KBM-7 (cell line): ENCODE results near the gene EPC2.
"Not testable (repeated sequence)": the region's sequence is repeated elsewhere in the genome, so short reads cannot be mapped to it uniquely, and the experiment has no call there.

Experiments
- DNase-seq: peaks from one replicate; pipeline ENCODE4 v3.0.0-alpha.2; 2015
- in situ Hi-C: fragments of 300-500 bp; cut with MboI; formaldehyde crosslinking; loops from 2 replicates; pipeline ENCODE4 v1.14.3; 2020; ENCODE audit warnings: low sequenced_read_pairs, low pct_unique_long_range_greater_than_20kb, mixed read lengths

The EPC2 gene

DNA sequence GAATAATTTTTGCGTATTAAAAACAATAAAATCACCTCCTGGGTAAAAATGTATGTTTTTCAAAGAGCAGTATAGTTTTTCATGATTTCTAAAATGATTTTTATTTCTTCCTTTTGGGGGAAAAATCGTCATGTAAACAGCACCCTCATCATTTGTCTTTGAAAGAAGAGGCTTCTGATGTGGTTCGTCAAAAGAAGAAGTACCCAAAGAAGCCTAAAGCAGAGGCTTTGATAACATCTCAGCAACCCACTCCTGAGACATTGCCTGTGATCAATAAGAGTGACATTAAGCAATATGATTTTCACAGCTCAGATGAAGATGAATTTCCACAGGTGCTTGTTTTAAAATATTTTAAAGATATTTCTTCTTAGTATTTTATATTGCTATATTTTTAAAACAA, 120.3 kb downstream of the EPC2 start:
- DNase-seq, result no peak
- in situ Hi-C loops, result no loop called here

DNA sequence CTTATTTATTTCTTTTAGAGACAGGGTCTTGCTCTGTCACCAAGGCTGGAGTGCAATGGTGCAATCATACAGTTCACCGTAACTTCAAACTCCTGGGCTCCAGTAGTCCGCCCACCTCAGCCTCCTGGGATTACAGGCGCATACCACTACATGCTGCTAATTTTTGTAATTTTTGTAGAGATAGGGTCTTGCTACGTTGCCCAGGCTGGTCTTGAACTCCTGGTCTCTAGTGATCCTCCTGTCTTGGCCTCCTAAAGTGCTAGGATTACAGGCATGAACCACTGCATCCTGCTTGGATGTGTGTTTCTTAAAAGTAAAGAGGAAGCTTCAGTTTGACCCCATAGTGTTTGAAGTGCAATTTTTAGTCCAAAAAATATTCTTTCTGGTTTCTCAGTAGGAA, 125.5 kb downstream of the EPC2 start:
- in situ Hi-C loops, result no loop called here
- DNase-seq, result no peak

DNA sequence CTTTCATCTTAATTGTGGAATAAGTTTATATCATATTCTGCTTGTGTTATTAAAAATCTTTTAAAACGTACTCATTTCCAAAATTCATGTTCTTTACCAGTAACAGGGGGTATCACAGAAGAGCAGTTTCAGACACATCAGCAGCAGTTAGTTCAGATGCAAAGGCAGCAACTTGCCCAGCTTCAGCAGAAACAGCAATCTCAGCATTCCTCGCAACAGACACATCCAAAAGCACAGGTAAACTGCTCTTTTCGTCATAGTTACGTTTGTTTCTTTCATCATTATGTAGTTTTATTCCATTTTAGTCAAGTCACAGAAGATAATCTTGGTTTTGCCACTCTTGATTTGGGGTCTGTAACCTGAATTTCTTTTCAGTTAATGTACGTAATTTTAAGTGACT, 137.0 kb downstream of the EPC2 start:
- in situ Hi-C loops, result no loop called here
- no peak for DNase-seq

DNA sequence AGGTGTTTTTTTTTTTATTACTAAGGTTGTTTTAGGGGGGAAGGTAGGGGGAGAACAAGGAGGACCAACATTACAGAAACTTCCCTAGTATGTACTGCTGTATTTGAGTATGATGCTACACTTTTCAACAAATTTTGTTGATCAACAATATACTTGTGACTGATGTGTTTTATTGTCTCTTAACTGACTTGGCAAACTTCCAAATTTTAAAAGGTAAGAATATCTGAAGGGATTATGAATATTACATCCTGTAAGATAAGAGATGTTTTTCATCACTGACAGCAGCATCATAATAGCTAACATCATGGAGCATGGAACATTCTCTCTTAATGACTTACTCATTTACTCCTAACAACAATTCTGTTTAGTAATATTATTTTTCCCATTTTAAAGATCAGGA, 144.5 kb downstream of the EPC2 start:
- no peak for DNase-seq
- in situ Hi-C loops, result no loop called here

DNA sequence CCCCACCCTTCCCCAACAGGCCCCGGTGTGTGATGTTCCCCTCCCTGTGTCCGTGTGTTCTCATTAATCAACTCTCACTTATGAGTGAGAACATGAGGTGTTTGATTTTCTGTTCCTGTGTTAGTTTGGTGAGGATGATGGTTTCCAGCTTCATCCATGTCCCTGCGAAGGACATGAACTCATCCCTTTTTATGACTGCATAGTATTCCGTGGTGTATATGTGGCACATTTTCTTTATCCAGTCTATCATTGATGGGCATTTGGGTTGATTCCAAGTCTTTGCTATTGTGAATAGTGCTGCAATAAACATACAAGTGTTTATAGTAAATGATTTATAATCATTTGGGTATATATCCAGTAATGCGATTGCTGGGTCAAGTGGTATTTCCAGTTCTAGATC, 145.6 kb downstream of the EPC2 start:
- DNase-seq, in situ Hi-C loops: not testable (repeated sequence)

DNA sequence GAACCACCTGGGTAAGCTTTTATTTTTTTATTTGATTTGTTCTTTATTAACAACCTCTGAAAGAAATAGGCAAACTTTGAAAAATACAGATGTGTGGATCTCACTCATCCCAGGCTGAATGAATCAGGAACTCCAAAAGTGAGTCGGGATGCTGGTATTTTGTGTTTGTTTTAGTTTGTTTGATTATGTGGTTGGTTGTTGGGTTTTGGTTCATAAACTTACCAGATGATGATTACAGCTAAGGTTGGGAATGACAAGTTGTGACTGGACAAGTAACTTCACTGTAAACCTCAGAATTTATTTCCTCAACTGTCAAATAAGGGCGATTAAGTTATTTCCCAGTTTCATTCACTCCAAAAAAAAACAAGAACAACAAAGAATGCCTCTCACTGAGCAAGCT, 150.0 kb downstream of the EPC2 start:
- in situ Hi-C loops, result no loop called here
- DNase-seq, result no peak

DNA sequence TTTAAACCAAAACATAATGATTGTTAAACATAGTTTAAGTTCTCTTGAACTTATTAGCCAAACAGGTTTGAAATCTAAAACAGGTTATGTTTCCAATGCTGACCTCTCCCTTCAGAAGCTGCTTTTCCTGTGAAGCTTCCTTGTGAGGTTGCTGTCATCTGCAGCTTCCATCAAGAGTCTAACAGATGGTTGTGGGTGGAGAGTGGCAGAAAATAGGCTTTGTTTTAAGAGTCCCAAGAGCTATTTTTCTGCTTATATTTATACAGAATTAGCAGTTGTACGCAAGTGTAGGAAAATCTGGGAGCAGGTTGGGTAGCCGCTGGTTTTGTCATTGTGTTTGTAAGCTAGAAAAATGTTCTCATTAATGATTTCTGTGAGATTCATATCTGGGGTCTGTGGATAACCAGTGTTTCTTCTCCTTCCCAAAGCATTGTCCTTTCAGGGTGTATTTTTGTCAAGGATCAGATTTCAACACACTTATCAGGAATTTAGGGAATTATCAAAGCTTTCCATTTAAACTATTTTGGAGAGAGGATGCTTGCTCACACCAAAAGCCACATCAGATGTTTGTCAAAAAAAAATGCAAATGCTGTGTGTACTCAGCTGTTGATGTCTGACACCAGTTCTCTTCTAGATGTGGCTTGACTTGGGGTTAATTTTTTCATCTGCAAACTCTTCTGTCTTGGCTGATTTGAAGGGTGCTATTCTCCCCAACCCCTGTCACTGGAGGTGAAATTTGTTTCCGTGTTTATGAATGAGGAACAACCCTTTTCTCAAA, 152.4 kb downstream of the EPC2 start:
- DNase-seq, result no peak

DNA sequence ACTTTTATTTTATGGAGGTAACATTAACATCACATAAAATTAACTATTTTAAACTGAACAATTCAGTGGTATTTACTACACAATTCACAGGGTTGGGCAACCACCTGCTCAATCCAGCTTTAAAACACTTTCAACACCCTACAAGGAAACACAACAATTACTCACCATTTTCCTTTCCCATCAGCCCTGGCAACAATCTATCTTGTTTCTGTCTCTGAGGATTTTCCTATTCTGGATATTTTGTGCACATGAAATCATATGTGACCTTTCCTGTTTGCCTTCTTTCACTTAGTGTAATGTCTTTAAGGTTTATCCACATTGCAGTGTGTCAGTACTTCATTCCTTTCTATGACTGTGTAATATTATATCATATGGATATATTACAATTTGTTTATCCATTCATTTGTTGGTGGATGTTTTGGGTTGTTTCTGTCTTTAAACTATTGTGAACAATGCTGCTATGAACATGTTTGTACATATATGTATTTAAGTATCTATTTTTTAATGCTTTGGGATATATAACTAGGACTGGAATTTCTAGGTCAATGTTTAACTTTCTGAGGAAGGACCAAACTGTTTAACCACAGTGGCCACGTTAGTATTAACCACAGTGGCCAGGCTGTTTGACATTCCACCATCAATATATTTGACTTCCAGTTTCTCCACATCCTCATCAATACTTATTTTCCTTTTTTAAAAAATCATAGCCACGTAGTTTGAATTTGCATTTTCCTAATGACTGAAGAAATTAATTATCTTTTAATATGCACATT, 158.1 kb downstream of the EPC2 start:
- in situ Hi-C loops, result no loop called here
- no peak for DNase-seq

More for the DNA sequence above, 152.4 kb downstream of the EPC2 start:
- in situ Hi-C loops, result no loop called here

DNA sequence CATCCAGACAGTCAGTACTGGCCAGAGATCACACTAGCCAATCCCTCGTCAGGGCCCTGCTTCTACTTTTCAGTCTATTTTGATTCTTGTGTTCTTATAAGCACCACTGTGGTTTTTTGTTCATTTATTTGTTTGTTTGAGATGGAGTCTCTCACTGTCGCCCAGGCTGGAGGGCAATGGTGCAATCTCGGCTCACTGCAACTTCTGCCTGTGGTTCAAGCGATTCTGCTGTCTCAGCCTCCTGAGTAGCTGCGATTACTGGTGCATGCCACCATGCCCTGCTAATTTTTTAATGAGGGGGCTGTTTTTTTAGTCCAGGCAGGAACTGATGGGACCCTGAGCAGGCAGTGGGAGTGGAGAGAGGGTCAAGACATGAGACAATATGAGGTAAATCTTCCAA, 165.5 kb downstream of the EPC2 start:
- DNase-seq, result no peak
- in situ Hi-C loops, result no loop called here

DNA sequence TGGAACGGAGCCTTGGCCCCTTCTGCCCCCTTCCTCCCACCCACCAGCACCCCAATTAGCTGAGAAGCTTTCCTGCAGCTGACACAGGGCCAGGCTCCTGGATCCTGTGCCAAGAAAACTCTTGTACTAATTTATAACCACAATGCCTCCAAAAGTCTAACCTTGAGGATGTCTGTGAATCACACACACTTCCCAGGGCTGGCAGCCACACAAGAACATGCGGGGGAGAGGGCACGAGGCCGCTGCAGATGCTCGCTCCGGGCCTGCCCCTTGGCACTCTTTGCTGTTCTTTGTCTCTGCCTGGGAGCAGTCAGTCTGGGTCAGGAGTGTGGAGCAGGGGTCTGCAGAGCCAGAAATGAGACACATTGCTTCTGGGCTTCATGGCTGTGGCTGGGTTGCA, 167.8 kb downstream of the EPC2 start:
- DNase-seq, result no peak
- in situ Hi-C loops, result no loop called here

DNA sequence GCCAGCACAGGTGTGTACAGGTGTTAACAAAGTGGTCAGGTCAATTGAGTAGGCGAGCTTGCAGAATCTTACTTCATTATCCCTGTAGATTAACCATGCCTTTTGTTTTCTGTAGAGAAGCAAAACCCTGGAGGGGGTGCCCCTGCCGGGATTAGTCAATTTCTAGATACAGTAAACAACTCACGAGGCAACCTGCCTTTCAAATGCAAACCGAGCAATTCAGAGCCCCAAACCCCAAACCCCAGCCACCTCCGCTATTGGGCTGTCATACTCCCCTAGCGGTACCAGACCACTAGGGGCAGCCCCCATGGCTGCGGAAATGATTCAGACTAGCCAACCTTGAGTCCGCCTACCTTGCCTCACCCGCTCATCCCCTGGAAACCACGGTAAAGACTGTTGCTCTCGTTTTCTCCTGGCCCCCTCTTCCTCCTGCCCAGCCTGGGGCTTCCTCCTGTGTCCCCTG, 169.1 kb downstream of the EPC2 start:
- DNase-seq, result no peak
- in situ Hi-C loops, result no loop called here

DNA sequence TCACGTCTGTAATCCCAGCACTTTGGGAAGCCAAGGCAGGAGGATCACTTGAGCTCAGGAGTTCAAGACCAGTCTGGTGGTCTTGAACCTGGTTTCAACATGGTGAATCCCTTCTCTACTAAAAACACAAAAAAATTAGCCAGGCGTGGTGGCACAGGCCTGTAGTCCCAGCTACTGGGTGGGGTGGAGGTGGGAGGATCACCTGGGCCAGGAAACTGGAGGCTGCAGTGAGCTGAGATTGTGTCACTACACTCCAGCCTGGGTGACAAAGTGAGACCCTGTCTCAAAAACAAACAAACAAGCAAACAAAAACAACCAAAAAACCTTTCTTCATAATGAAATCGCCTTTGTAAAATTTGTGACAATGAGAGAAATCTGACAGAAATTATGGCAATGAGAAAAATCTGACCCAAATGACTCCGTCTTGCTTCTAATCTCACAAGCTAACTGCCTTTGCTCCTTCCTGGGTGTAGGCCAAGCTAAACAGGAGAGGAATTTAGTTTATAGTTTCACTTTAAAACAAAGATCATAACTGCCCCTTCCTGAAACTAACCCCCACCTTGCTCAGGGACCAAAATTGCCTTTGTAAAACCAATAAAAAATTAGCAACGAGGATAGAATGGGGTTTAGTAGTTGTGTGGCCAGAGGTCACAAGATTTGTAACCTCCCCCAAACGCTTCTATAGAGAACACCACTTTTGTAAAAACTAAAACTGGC, 169.8 kb downstream of the EPC2 start:
- DNase-seq, result no peak

DNA sequence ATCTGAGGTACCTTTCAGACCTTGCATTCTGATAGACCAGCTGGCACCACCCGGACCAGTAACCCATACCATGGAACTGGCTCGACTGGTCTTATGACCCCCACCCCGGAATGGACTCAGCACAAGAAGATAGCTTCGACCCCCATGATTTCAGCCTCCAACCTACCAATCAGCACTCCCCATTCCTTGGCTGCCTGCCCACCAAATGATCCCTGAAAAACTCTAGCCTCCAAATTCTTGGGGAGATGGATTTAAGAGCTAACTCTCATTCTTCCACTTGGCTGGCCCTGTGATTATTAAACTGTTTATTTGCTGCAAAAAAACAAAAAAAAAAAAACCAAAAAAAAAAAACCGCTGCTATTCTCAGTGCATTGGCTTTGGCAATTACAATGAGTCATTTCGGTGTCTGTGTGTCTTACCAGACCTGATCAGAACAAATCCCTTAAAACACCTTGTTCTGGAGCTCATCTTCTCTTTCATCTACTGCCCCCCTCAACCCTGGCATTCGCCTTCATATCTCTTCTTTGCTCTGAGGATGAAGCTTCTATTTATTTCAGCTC, 170.4 kb downstream of the EPC2 start:
- no peak for DNase-seq
- in situ Hi-C loops, result no loop called here

More for the DNA sequence above, 169.8 kb downstream of the EPC2 start:
- in situ Hi-C loops, result no loop called here

DNA sequence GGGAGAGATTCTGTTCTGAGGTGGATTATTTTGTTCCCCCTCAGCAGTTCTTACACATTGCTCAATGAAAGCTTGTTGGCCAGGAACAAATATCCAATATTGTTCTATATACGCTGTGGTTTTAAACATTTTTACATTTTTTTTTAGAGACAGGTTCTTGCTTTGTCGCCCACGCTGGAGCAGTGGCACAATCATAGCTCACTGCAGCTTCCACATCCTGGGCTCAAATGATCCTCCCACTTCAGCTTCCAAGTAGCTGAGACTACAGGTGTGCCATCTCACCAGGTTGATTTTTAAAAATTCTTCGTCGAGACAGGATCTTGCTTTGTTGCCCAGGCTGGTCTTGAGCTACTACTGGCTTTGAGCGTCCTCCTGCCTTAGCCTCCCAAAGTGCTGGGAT, 171.6 kb downstream of the EPC2 start:
- in situ Hi-C loops, result no loop called here
- no peak for DNase-seq

DNA sequence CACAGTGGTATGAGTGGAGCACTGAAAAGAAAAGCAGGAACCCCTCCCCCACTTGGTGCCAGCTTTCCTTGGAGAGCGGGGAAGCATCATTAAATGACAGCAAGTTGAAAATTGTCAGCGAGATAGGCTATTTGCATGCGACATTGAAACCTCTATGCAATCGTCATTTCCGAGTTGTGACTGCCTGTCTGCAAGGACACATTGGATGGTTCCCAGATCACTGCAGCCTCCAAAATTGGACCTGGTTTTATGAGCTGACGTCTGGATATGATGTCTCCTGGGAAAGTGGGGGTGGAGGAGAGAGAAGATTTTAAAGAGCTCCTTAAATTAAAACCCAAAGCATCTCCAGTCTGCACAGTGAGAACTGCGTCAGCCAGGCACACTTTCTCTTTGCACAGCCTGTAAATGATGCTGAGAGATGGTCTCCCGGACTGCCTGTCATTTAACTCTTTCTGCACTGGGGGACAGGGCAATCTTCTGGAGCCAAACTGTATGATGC, 172.7 kb downstream of the EPC2 start:
- in situ Hi-C loops, result no loop called here
- DNase-seq, result no peak

DNA sequence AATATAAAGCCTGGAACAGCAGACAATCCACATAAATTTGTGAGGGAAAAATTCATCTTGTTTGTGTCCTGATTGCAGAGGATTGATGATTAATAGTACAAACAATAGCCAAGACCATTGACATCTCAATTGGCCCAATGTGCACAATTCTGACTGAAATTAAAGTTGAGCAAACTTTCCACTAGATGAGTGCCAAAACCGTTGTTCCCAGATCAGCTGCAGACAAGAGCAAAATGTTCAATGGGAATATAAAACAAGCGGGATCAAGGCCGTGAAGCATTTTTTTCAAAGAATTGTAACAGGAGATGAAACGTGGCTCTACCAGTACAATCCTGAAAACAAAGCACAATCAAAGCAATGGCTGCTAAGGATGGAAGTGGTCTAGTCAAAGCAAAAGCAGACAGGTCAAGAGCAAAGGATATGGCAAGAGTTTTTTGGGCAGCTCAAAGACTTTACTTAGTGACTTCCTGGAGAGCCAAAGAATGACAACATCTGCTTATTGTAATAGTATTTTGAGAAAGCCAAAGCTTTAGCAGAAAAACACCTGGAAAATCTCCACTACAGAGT, 174.6 kb downstream of the EPC2 start:
- in situ Hi-C loops, result no loop called here
- no peak for DNase-seq

DNA sequence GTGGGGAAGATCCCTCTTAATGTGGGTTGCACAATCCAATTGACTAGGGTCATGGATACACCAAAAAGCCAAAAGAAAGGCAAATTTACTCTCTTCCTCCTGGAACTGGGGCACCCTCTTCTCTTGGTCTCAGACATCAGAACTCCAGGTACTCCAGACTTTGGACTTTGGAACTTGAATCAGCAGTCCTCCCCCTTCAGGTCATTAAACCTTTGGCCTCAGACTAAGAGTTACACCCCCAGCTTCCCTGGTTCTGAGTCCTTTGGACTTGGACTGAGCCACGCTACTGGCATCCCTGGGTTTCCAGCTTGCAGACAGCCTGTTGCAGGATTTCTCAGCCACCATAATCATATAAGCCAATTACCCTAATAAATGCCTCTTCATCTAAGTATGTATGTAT, 179.6 kb downstream of the EPC2 start:
- in situ Hi-C loops, result no loop called here
- no peak for DNase-seq

DNA sequence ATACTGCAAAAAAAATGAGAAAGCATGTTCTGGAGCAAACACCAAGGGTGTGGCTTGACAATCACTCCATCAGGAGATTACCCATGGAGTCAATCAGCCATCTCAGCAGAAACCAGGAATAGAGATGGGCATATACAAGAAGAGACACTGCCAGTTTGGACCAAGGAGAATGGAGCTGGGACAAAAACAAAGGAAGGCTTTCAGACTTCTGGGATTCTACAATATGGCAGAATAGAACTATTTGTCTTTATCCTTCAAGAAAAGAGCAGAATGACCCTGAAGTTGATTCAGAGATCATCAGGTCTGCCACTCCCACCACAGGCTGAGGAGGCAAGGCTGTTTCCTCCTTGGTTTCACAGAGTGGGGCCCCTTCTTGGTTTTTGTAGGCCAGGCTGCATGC, 182.2 kb downstream of the EPC2 start:
- in situ Hi-C loops, result no loop called here

DNA sequence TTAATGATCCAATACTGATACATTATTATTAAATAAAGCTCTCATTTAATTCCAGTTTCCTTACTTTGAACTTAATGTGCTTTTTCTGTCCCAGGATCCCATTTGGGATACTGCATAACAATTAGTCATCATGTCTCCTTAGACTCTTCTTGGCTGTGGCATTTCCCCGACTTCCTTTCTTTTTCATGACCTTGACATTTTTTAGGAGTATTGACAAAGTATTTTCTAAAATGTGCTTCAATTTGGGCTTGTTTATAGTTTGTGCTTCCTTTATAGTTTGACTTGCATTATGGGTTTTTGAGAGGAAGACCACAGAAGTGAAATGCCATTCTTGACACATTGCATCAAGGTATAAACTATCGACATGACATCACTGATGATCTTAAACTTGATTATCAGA, 184.4 kb downstream of the EPC2 start:
- DNase-seq, result no peak
- in situ Hi-C loops, result no loop called here

More for the DNA sequence above, 182.2 kb downstream of the EPC2 start:
- no peak for DNase-seq
